Iris pigment epithelial cell (primary cell): ENCODE measurements around the gene TXNRD1.
"Not testable (repeated sequence)": the region's sequence is repeated elsewhere in the genome, so short reads cannot be mapped to it uniquely, and the experiment has no call there.

Experiments
- DNase-seq: peaks from one replicate; pipeline ENCODE4 v3.0.0-alpha.2; 2011; ENCODE audit warnings: low read depth

The TXNRD1 gene

DNA sequence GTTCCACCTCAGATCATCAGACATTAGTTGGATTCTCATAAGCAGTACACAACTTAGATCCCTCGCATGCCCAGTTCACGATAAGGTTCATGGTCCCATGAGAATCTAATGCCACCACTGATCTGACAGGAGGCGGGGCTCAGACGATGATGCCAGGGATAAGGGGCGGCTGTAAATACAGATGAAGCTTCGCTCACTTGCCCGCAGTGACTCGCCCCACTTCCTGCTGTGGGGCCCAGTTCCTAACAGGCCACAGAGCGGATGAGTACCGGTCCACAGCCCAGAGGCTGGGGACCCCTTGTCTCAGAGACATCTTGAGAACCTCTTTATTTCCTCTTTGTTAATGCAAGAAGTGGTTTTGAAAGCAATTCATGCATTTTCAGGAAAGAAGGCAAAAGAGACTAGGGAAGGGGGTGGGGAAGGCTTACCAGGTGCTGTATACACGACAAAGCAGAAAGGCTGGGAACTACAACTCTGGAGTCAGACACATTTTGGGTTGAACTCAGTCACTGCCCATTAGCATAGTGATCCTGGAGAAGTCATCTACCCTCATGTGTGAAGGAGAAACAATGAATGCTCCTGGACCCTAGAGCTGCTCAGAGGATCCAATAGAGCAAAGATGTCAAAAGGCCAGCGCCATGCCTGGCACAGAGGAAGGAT, 156.6 kb downstream of the TXNRD1 start:
- DNase-seq, result no peak

DNA sequence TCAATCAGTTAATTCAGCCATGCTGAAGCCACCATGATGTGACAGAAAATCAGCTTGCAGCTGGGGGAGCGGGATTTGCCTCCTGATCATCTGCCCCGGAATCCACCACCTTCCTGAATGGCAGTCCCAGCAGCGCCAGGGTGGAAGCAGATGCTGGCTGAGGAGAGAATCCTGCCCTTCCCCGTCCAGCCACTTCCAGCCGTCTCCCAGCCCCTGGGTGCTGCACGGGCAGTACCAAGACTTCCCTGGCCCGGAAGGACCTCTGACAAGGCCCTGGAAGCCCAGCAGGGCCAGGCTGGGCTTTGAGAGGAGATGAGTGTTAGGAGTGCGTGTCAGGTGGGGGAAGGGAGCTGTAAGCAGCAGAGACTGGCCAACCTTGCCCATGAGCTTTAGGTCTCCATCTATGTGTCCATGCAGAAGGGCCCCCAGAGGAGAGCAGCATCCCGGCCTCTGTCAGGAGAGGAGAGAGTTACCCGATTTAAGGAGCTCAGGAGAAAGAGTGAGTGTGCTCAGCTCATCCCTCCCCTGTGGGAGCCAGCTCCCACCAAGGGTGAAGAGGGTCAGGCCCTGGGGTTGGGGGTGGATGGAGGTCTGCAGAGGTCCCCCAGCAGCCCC, 157.2 kb downstream of the TXNRD1 start:
- no peak for DNase-seq

DNA sequence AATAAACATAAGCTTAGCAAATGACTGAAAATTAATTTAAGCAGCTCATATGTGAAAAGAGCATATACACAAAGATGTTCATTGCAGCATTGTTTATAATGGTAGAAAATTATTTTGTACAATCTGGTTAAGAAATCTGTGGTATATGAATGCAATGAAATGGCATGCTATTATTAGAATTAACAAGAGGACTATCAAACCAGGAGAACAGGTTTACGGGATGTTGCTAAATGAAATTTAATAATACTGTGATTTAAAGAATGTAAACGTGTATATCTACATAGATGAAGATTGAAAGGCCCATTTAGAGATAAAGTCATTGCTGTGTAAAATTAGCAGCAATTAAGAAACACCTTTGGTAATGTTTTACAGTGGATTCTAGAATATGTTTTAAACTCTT, 158.5 kb downstream of the TXNRD1 start:
- no peak for DNase-seq

DNA sequence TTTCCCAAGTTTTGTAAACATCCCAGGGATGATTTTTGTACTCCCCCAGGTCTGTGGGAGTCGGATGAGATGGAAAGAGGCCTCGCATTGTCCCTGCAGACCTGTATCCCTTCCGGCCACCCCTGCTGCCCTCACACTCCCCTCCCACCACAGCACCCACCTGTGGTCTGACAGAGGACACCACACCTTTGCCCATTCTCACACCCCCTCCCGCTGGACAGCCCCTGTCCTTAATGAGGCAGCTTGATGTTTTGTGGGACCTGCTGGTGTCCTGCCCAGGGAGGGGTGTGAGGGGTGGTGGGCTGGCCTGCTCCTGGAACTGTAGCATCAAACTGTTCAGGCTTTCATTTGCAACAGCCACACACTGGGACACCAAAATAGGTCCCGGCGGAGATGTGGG, 159.2 kb downstream of the TXNRD1 start:
- DNase-seq, result no peak

DNA sequence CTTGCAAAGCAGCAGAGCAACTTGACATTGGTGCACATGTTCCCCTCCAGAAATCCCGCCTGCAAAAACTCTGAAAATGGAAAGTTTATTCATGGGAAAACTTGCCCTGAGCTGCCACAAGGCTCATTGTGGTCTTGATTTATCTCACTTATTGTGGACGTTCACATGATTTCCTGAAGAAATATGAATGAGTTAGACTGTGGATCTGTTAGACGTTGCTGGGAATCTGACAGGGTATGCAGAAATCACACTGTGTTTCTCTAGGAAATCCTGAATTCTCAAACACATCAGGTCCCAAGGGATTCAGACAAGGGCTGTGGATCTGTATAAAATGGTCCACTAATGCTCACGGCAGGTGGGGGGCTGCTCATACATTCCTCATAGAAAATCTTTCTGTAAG, 160.2 kb downstream of the TXNRD1 start:
- no peak for DNase-seq

DNA sequence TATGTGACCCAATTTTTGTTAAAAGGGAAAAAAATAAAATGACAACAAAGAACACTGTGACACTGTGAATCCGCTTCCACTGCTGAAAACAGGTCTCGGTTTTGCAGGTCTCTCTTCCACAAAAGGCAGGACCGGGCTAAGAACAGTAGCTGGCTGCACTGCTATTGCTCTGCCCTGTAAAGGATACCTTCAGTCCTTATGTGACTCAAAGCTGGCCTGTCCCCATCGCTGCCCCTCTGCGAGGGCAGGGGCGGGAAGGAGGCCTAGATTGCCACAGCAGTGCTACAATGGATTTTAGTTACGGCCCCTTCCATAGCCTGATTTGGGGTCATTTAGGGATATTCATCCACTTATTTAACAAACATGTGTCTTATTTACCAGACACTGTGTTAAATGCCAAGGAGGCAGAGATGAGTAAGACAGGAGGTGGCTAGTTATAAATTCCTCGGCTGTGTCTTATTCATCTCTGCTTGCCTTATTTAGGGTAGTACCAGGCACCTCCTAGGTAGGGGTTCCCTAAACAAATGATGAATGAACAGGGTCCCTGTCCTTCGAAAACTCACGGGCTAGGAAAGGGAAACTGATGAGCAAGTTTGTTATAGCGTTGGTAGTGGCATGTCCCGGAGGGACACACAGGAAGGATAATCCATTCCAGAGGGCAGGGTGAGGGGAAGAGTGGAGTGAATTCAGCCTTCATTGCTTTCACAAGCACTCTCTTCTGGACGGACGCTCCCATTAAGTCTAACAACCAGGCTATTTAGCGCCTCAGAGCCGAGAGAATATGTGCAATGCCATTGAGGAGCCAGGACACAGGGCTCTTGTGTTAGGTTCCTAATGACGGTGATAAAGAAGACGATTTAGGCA, 161.3 kb downstream of the TXNRD1 start:
- peak; percentile 48 for DNase-seq

DNA sequence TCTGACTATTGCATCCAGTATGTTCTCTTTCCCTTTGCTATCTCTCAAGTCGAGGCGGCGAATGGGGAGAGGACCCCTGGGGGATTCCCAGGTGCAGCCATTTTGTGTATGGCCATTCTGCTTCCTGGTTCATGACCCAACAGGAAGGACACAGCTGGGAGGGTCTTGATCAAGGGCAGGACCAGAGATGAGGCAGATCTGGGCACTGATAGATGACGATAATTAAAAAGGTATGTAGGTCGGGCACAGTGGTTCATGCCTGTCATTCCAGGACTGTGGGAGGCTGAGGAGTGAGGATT, 161.9 kb downstream of the TXNRD1 start:
- DNase-seq, result no peak

DNA sequence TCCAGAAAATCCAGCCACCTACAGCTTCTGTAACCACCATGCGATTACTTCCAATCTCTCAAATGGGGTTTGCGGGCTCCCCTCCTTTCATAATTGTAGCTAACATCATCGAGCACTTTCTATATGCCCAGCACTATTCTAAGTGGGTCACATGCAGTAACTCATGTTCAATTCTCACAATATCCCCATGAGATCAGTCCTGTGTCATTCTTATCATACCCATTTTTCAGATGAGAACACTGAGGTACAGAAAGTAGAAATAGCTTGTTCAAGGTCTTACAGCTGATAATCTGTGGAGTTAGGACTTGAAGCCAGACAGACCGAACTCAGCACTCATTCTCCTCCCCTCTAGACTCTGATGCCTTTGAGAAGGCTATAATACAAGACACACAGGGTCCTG, 162.8 kb downstream of the TXNRD1 start:
- no peak for DNase-seq

DNA sequence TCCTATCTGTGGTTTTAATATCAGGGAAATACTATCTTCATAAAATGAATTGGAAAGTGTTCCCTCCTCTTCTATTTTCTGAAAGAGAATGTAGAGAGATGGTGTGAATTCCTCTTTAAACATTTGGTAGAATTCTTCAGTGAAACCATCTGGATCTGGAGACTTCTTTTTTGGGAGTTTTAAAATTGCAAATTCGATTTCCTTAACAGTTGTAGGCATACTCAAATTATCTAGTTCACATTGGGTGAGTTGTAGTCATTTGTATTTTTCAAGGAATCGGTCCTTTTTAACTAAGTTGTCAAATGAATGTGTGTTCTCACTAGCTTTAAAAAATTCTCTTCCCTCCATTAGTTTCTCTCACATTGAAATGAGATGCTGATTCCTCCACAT, 165.8 kb downstream of the TXNRD1 start:
- no peak for DNase-seq

DNA sequence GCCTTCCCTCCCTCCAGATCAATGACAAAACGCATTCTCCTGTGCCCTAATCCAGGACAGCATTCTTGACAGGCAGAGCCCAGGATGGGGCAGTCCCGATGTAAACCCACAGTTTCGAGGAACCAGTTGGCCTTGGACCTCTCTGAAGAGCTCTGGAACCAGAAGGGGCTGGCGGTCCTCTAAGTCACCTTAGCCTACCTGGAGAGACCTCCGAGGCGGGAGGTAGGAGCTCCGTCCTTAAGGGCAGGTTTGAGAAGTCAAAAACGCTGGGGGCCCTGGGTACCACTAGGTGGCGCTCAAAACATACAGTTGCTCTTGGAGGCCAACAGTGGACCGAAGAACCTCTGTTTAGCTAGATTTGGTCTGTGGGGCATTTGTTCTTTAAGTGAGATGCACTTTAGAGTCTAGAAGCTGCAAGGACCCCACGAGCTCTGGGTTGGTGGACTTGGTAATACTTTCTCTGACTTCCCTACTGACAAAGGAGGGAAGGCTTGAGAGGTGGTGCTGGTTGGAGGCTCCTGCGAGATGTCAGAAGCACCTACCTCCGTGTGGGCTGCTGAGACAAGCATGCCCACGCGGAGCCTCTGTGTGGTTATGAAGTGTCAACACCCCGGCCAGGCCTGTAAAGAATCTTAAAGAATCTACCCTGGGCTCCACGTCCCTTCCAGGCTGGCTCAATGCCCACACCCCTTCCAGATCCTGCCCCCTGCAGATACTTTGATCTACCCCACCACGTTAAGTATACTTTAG, 166.3 kb downstream of the TXNRD1 start:
- peak; percentile 77 for DNase-seq

DNA sequence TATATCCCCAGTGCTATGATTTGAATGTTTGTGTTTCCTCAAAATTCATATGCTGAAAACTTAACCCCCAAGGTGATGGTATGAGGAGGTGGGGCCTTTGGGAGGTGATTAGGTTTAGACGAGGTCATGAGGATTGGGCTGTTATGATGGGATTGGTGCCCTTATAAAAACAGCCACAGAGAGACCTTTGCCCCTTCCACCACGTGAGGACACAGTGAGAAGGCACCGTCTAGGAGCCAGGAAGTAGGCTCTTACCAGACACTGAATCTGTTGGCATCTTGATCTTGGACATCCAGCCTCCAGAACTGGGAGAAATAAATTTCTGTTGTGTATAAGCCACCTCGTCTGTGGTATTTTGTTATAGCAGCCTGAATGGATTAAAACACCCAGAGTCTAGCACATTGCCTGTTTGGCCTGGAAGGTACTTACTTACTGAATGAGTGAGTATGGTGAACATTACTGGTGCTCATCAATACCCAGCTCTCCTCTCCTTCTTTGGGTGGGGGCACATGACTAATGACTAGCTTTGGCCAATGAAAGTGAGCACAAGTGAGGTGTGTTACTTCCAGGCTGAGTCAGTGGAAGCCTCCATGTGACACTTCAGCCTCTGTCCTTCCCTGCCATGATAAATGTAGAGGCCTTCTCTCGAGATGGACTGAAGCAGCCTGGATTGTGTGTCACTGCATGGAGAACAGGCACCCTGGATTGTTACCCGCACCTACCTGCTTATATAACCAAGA, 168.7 kb downstream of the TXNRD1 start:
- DNase-seq, result no peak

DNA sequence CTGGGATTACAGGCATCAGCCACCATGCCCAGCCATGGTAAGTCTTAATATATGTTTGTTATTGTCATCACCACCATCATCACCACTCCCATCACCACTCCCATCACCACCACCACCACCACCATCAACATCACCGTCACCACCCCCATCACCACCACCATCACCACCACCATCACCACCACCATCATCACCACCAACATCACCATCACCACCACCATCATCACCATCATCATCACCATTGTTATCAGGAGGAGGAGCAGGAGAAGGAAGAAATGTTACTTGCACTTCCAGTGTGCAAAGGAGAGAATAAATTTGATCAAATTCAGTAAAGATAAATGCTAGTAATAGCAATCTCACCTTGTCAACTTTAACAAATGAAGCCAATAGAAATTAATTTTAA, 169.9 kb downstream of the TXNRD1 start:
- no peak for DNase-seq

DNA sequence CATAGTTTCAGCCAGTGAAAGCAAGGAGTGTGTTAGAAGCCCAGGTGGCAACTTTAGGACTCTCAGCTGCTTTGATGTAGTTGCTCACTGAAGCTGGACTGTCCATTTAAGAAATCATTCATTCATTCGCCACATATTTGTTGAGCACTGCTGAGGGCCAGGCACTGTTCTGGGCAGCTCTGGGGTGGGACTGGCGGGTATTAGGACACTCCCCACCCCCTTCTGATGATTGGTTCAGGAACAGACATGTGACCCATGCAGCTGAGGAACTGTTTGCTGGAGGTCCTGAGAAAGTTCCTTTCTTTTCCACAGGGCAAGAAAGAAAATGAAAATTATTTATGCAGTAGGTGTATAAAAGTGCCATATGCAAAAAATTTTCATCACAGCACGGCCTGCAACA, 170.9 kb downstream of the TXNRD1 start:
- DNase-seq, result no peak

DNA sequence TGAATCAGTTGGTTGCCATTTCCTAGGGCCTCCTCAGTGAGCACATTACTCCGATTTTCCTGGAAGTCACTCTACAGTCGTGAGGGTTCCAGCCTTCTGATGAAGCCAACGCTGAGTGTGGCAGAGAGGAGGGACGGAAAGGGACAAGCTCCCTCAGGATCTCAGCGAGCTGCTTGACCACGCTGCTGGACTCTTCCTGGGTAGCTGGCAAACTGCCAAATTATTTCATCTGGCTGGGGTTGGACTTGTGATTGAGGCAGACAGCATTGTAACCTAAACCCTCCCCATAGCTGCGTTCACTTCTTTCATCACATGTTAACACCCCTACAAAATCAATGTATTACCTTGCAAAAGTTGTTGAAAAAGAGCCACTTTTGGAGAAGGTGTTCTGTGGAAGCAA, 171.6 kb downstream of the TXNRD1 start:
- peak; percentile 53 for DNase-seq

DNA sequence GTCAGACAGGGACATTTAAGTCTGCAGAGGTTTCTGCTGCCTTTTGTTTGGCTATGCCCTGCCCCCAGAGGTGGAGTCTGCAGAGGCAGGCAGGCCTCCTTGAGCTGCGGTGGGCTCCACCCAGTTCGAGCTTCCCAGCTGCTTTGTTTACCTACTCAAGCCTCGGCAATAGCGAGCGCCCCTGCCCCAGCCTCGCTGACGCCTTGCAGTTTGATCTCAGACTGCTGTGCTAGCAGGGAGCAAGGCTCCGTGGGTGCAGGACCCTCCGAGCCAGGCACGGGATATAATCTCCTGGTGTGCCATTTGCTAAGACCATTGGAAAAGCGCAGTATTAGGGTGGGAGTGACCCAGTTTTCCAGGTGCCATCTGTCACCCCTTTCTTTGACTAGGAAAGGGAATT, 178.5 kb downstream of the TXNRD1 start:
- not testable (repeated sequence) for DNase-seq
